Measurements from ENCODE around the gene DMKN. TPM values are rescaled to one million over a fixed set of nuclear protein-coding genes. Genes with fewer than 3 reads are reported as not detected.

DMKN gene
- total and polyA plus RNA-seq, 2 of the 4 experiments (the other 2 are of a cell fraction): 0.36 to 2.4 TPM

DNA sequence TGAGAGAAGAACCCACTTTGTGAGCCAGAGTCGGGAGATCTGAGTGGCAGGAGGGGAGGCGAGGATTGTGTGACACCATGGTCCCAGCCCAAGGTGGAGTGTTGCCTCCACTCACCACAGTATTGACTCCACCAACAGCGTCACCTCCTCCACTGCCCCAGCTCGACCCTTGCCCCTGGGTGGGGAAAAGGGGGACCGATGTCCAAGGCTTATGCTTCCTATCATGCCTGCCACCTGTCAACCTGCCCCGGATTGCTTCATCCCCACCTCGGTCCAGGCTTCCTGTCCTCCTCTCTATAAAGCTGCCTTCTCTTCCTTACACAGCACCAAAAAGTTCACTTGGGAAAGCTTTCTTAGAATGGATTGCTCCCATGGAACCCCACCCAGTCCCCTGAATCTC lies 7.4 kb downstream of the DMKN start:
- TF ChIP-seq RAD21 (IDR thresholded peaks at IDR 0.05; ENCODE audit: low read length) (no peak), MXI1 (IDR thresholded peaks at IDR 0.05; ENCODE audit: borderline replicate concordance, low read depth, low read length) (no peak), MAFK (IDR thresholded peaks at IDR 0.05; ENCODE audit: low read depth, low read length) (no peak), RFX5 (IDR thresholded peaks at IDR 0.05; ENCODE audit: low read depth, low read length) (no peak), CEBPB (IDR thresholded peaks at IDR 0.05; ENCODE audit: low read depth, low read length) (no peak), MAZ (IDR thresholded peaks at IDR 0.05; ENCODE audit: borderline replicate concordance, low read depth, low read length) (no peak), BHLHE40 (IDR thresholded peaks at IDR 0.05; ENCODE audit: low read depth, low read length) (no peak), SMC3 (IDR thresholded peaks at IDR 0.05; ENCODE audit: low read depth, low read length) (no peak), NFE2L2 (IDR thresholded peaks at IDR 0.05; ENCODE audit: low read depth, low read length) (no peak), FOS (IDR thresholded peaks at IDR 0.05; ENCODE audit: low read depth, low read length) (no peak), CHD1 (IDR thresholded peaks at IDR 0.05; ENCODE audit: low read depth, low read length) (no peak), RCOR1 (IDR thresholded peaks at IDR 0.05; ENCODE audit: insufficient replicate concordance, low read length) (no peak)
- TF ChIP-seq, protein P1, sequence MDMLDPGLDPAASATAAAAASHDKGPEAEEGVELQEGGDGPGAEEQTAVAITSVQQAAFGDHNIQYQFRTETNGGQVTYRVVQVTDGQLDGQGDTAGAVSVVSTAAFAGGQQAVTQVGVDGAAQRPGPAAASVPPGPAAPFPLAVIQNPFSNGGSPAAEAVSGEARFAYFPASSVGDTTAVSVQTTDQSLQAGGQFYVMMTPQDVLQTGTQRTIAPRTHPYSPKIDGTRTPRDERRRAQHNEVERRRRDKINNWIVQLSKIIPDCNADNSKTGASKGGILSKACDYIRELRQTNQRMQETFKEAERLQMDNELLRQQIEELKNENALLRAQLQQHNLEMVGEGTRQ (IDR thresholded peaks at IDR 0.05; ENCODE audit: low read depth, low read length): no peak
- TF ChIP-seq, protein P2, sequence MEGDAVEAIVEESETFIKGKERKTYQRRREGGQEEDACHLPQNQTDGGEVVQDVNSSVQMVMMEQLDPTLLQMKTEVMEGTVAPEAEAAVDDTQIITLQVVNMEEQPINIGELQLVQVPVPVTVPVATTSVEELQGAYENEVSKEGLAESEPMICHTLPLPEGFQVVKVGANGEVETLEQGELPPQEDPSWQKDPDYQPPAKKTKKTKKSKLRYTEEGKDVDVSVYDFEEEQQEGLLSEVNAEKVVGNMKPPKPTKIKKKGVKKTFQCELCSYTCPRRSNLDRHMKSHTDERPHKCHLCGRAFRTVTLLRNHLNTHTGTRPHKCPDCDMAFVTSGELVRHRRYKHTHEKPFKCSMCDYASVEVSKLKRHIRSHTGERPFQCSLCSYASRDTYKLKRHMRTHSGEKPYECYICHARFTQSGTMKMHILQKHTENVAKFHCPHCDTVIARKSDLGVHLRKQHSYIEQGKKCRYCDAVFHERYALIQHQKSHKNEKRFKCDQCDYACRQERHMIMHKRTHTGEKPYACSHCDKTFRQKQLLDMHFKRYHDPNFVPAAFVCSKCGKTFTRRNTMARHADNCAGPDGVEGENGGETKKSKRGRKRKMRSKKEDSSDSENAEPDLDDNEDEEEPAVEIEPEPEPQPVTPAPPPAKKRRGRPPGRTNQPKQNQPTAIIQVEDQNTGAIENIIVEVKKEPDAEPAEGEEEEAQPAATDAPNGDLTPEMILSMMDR (conservative IDR thresholded peaks at IDR 0.05; ENCODE audit: low read depth, low read length): no peak
- TF ChIP-seq, protein P3, sequence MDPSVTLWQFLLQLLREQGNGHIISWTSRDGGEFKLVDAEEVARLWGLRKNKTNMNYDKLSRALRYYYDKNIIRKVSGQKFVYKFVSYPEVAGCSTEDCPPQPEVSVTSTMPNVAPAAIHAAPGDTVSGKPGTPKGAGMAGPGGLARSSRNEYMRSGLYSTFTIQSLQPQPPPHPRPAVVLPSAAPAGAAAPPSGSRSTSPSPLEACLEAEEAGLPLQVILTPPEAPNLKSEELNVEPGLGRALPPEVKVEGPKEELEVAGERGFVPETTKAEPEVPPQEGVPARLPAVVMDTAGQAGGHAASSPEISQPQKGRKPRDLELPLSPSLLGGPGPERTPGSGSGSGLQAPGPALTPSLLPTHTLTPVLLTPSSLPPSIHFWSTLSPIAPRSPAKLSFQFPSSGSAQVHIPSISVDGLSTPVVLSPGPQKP (IDR thresholded peaks at IDR 0.05; ENCODE audit: borderline replicate concordance, low read depth, low read length): no peak
- DNase-seq: no peak

More for the DNA sequence above, 7.4 kb downstream of the DMKN start:
- Histone ChIP-seq H3K36me3 (ENCODE audit: control insufficient read depth, insufficient read depth, low read length) (no peaks in the 10 kb centered on the region), H2AK5ac (ENCODE audit: low read depth, low read length) (no peak overlapping the region), H3K18ac (ENCODE audit: low read depth, low read length) (no peak overlapping the region), H4K8ac (ENCODE audit: low read depth in 2 of 2, low read length in 2 of 2) (no peak overlapping the region), H3K9me1 (ENCODE audit: insufficient read depth, low read length) (no peaks in the 10 kb centered on the region; the same call in 1 of the 2 replicates), H2BK20ac (ENCODE audit: low read depth, low read length) (no peak overlapping the region), H3K14ac (replicated peaks; ENCODE audit: low read depth, low read length) (no peak overlapping the region), H4K91ac (ENCODE audit: insufficient read depth, low read depth, low read length) (no peak overlapping the region), H2BK15ac (ENCODE audit: low read depth, low read length) (no peak overlapping the region), H3K9ac (ENCODE audit: low read depth, low read length) (no peak overlapping the region), H2AK9ac (replicated peaks; ENCODE audit: low read depth, low read length, poor library complexity) (no peak overlapping the region), H3K4me3 (ENCODE audit: insufficient read depth, low read depth, low read length) (no peak overlapping the region), H2BK5ac (ENCODE audit: low read depth, low read length, poor library complexity, severe bottlenecking) (no peak overlapping the region), H3K23ac (ENCODE audit: low read depth, low read length) (no peak overlapping the region), H3K4me2 (ENCODE audit: low read depth, low read length) (no peak overlapping the region), H3K9me3 (ENCODE audit: control insufficient read depth, insufficient read depth, low read length) (no peaks in the 10 kb centered on the region), H4K20me1 (ENCODE audit: insufficient read depth, low read length) (no peaks in the 10 kb centered on the region), H2AFZ (replicated peaks; ENCODE audit: low read length, poor library complexity) (no peak overlapping the region), H3K4me1 (ENCODE audit: control insufficient read depth, insufficient read depth, low read length) (no peaks in the 10 kb centered on the region; the same call in 1 of the 2 replicates), H3K27me3 (ENCODE audit: control insufficient read depth, insufficient read depth, low read length) (peaks cover 68% of the 10 kb centered on the region), H4K5ac (ENCODE audit: low read depth, low read length) (no peak overlapping the region), H3K56ac (ENCODE audit: extremely low read depth, insufficient read depth, low read length) (no peak overlapping the region), H3K27ac (ENCODE audit: insufficient read depth, low read length) (no peak overlapping the region), H3K4ac (ENCODE audit: low read depth, low read length) (no peak overlapping the region), H2BK120ac (ENCODE audit: low read depth, low read length) (no peak overlapping the region), H3K79me1 (ENCODE audit: low read depth in 1 of 2, low read length in 2 of 2) (no peaks in the 10 kb centered on the region)
- in situ Hi-C loops (cut with MboI; ENCODE audit: low sequenced_read_pairs): no loop called here
- ATAC-seq (ENCODE audit: low read depth): no peak
- no TSS peak for BruUV-seq (replicated peaks)
- dilution Hi-C loops (cut with HindIII; ENCODE audit: low sequenced_read_pairs, unreplicated experiment): no loop called here
- no CpG with 5 or more reads among the region's 7 CpGs for WGBS, 2 experiments (ENCODE audit: extremely low coverage in 2 of 2, insufficient read length in 1 of 2)
- ChIA-PET POLR2A (ENCODE audit: unreplicated experiment) (no interaction called here), CTCF (interaction anchor here (2.8 kb wide), 1 partner anchor 11 kb away, joined by 11 read pairs; no protein-coding TSS in a partner anchor)
- intact Hi-C loops (cut with micrococcal nuclease): no loop called here

Measured in IMR-90 (cell line).